GM18519 (cell line): Measurements from ENCODE around the gene ARHGAP35.

Experiments used
- ATAC-seq: cut with Tn5 transposase; IDR thresholded peaks from one replicate; pipeline ENCODE4 v1.9.1; 2021; ENCODE audit warnings: mild to moderate bottlenecking, moderate library complexity; ENCODE audit not compliant: unreplicated experiment, low FRiP score

Gene ARHGAP35

GRCh38 chr19:46901701-46902401 is 41.1 kb downstream of the ARHGAP35 start:
- no peak for ATAC-seq

DNA sequence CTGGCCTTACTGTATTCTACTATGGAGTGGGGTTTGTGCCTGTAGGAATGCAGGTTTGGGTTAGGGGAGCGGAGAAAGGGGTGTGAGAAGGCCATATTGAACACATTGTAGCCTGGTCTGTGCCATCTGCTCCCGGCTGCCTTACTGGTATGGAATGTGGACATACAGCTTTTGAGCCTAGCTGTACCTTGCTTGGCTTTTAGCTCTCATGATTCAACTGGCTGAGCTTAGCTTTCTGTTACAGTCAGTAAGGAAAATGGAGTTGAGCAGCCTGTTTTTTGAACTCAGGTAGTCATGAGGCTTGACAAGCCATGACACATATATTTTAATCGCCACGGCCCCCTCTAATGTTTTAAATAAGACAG is 41.6 kb downstream of the ARHGAP35 start:
- no peak for ATAC-seq

- ATAC-seq = no peak
Measured at GRCh38 chr19:46903458-46903857, 42.7 kb downstream of the ARHGAP35 start.

DNA sequence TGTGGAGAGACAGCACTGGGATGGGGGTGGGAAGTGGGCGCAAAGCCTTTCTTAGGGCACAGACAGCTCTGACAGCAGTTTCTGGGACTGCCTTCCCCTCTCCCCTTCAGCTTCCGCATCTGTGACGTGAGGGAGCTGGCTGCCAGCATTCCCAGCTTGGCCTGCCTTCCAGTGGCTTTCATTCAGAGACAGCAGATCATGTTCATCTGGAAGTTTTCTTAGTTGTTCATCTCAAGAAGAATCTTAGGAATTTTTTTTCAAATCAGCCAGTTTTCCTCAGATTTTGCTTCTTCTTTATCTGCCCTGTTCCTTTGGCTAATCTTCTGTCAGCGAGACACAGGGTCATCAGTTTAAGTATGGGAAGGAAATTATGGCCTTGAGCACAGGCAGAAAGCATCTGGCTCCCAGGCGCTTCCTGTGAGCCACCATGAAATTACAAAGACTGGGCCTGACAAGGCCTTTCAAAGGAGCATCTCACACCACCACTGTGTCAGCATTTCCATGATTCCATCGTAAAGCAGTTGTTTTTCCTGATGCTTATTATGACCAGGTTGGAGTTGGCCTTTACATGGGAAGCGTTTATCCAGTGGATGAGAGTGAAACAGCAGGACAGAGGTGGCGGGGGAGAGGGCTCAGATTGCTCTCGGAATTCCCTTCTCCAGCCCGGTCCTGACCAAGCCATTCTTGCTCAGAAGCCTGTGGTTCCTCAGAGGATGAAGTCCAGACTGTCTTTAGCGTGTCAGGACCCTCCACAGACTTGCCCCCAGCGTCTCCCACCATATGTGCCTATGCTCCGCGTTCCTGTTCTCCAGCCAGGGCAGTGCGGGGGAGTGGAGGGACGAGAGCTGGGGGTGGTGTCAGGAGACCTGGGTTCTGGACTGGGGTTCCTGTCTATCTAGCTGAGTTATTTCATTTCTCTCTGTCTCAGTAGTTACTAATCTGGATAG is 43.6 kb downstream of the ARHGAP35 start:
- no peak for ATAC-seq

GRCh38 chr19:46906221-46906620 is 45.4 kb downstream of the ARHGAP35 start:
- no peak for ATAC-seq

GRCh38 chr19:46907880-46908279 is 47.1 kb downstream of the ARHGAP35 start:
- ATAC-seq = no peak

- ATAC-seq = no peak
Measured at GRCh38 chr19:46909356-46909755, 48.6 kb downstream of the ARHGAP35 start.
